DMS153 (cell line): ENCODE results near the gene RC3H1.
"Not testable (repeated sequence)": the region's sequence is repeated elsewhere in the genome, so short reads cannot be mapped to it uniquely, and the experiment has no call there.

Experiments
- DNase-seq: peaks from one replicate; lab custom pipeline; 2025; lab: John Stamatoyannopoulos, UW

RC3H1 gene

GRCh38 chr1:173948594-173948993 is 73.6 kb downstream of the RC3H1 start:
- no peak for DNase-seq

- DNase-seq, result no peak
Measured at GRCh38 chr1:173946380-173946921, 75.7 kb downstream of the RC3H1 start.

- no peak for DNase-seq
Measured at GRCh38 chr1:173937062-173937461, 85.1 kb downstream of the RC3H1 start.

GRCh38 chr1:173934440-173934839 is 87.7 kb downstream of the RC3H1 start:
- no peak for DNase-seq

DNA sequence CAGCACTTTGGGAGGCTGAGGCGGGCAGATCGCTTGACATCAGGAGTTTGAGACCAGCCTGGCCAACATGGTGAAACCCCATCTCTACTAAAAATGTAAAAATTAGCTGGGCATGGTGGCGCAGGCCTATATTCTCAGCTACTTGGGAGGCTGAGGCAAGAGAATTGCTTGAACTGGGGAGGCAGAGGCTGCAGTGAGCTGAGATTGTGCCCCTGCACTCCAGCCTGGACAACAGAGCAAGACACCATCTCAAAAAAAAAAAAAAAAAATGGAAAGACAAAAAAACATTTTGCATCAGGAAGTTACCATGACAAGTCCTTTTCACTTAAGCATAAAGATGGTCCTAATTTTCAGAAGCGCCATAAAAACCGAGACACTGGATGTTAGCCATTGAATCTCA is 91.6 kb downstream of the RC3H1 start:
- not testable (repeated sequence) for DNase-seq

GRCh38 chr1:173925306-173926242 is 96.6 kb downstream of the RC3H1 start:
- DNase-seq, result no peak

GRCh38 chr1:173920861-173921260 is 101.3 kb downstream of the RC3H1 start:
- no peak for DNase-seq

DNA sequence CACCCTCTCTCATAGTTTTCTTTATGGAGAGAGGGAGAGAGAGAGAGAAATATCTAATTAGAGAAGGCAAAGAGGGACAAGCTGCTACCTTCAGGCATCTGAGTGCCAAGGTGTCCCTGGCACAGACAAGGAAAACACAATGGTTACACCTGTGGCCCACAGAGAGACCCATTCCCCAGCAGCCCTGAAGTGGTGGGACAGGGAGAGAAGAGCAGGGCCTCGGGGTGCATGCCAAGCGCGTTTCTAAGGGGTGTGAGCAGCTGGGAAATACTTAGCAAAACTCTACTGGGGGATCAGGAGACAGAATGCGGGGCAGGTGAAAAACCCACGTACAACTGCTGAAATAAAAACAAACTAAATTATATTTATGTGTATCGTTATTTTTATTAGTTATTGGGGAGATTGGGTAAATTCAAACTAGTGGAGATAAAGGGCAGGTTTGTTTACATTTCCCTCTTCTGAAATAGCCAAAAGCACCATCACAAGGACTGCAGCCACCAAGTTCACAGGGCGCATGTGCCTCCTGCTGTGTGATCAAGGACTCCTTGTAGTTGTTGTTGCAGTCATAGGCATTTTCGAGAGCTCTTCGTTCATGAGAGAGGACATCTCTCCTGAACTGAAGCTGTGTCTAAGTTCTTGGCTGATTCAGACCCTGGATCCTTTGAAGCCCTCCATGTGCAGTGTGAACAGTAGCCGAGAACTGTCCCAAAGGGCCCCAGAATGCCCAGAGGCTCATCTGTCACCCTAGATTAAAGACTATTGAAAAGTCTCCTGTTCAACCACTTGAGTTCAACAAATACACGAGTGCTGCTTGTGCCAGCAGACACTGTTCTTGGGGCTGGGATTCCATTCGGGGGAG is 104.3 kb downstream of the RC3H1 start:
- DNase-seq, result no peak

GRCh38 chr1:173917149-173917548 is 105.0 kb downstream of the RC3H1 start, which contains the start of gene SERPINC1:
TSS of gene SERPINC1 (minus strand) at chr1:173917327. CDS start at chr1:173917259, 68 bp downstream.
- no peak for DNase-seq

DNA sequence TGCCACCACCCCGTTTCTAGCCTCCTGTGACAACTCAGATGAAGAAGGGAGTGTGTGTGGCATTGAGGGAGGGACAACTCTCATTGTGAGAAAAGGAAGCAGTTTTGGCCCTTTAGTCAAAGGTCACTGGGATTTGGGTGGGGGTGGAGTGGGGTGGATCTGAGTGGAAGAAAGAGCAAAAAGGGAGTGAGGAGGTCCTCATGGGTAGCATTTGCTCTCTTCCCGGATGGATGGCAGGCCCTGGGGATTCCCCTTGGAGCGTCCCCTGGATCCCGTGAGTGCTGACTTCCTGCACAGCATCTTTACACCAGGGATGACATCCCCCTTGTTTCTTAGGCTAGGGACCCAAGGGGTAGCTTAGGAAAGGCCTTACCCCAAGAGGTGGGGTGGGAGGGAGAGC is 105.5 kb downstream of the RC3H1 start:
- DNase-seq, result no peak

DNA sequence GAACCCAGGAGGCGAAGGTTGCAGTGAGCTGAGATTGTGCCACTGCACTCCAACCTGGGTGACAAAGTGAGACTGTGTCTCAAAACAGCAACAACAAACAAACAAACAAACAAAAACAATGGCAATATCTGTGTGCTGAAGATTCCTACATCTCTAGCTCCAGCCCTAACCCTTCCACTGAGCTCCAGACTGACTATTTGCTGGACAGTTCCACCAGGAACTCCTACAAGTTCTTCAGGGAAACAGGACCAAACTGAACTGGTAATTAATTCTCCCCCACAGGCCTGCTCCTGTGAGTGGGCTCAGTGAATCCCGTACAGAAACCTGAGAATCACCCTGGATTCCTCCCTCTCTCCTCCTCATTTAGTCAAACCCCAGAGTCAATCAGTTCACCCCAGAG is 106.6 kb downstream of the RC3H1 start:
- DNase-seq, result no peak

DNA sequence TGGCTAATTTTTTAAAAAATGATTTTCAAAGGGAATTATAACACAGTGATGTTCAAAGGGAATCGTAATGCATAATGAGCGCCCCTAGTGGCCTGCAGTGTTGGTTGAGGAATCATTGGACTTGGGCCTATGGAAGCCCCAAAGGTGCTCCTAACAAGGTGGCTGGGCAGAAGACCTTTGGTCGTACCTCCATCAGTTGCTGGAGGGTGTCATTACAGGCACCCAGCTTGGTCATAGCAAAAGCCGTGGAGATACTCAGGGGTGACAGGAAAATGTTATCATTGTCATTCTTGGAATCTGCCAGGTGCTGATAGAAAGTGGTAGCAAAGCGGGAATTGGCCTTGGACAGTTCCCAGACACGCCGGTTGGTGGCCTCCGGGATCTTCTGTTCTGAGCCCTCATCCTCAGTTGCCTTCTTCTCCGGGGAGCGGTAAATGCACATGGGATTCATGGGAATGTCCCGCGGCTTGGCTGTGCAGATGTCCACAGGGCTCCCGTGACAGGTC is 107.7 kb downstream of the RC3H1 start:
- DNase-seq, result no peak

- no peak for DNase-seq
Measured at GRCh38 chr1:173913111-173913510, 109.0 kb downstream of the RC3H1 start.

DNA sequence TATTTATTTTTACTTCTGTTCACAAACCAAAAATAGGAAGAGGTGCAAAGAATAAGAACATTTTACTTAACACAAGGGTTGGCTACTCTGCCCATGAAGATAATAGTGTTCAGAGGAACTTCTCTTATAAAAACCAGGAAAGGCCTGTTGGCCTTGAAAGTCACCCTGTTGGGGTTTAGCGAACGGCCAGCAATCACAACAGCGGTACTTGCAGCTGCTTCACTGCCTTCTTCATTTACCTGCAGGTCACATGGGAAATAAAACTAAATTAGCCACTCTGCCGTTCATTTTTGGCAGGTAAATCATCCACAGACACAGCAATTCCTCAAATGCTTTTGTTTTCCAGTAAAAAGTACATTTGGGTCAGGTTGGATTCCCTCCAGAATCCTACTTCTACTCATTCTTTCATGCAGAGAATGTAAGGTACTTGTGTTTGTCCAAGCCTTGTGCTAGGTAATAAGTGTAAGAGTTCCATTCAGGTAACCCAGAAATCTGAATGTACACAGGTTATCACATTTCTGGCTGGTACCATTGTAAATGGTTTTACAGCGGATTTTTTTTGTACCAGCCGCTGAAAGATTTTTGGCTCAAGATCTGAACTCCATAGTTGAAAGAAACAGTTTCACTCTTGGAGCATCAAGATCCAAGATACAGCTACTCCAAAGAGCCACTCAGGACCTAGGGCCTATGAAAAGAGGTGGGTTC is 118.2 kb downstream of the RC3H1 start:
- no peak for DNase-seq

DNA sequence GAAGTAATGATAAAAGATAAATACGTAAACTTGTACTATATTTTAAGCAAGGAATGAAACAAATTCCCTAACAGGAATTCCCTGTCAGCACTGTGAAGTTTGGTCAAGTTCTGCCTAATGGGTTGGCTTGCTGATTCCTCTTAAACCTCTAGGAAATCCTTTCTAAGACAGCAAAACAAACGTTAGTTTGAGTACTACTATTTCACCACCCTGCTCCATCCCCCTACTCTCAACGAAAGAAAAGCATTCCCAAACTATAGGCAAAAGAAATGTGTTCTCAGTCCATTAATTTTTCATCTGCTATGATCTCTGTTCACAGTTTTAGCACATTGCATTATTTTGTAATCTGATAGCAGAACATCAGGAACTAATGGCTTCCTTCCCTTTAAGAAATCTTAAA is 121.2 kb downstream of the RC3H1 start:
- no peak for DNase-seq

GRCh38 chr1:173900427-173900826 is 121.7 kb downstream of the RC3H1 start:
- DNase-seq, result no peak

DNA sequence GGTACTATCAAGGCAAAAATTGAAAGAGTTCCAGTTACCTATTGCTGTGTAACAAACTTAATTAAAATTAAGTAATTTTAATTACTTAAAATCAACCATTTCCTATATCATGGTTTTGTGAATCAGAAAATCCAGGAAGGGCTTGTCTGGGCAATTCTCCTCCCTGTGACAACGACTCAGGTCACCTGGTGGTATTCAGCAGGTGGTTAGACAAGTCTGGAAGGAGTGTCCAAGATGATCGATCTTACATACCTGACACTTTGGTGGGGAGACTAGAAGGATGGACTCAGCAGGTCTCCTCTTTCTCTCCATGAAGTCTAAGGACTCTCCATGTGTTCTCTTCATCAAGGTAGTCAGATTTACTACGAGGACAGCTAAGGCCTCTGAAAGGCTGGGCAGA is 128.0 kb downstream of the RC3H1 start:
- no peak for DNase-seq

DNA sequence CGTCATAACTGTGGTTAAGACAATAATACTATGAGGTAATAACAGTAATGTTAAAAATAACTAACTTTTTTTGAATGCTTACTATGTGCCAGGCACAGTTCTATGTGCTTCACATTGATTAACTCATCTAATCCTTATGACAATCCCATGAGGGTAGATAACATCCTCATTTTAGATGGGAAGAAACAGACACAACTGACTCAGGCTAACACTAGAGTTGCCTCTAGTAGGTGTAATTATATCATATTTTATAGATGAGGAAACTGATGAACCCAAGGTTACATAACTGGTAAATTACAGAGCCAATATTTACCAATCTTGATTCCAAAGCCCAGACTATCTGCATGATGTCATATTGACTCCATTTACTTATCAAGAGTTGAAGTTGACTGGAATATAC is 128.5 kb downstream of the RC3H1 start:
- DNase-seq, result no peak

GRCh38 chr1:173889885-173890284 is 132.3 kb downstream of the RC3H1 start:
- no peak for DNase-seq

DNA sequence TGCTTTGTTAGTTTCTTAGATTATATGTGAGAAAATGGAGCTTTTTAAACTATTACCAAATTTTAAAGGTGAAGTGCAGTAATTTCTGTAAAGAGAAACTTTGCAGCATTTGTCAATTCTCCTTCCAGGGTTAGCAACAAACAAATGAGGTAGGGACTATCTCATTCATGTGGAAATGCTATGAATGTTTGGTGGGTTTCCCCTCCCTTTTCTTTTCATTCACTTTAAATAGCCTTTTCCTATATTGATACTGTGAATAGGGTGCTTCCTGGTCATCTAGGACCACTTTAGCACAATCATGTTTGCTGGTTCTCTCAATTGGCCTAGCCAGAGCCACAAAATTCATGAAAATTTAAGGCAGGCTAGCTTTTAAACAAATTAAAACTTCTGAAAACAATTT is 133.4 kb downstream of the RC3H1 start:
- no peak for DNase-seq

GRCh38 chr1:173887627-173888026 is 134.5 kb downstream of the RC3H1 start:
- no peak for DNase-seq
